ENCODE data around the gene GLIS2. TPM values are rescaled to one million over a fixed set of nuclear protein-coding genes. Genes with fewer than 3 reads are reported as not detected.

The GLIS2 gene
- total and polyA plus RNA-seq, 3 donors from 2014 or later = 4.8 to 15.0 (median 6.7) TPM

GRCh38 chr16:4349332-4349731 lies 33.5 kb downstream of the GLIS2 start:
- H3K9me3 ChIP-seq = no peaks in the 10 kb centered on the region
- intact Hi-C loops (cut with DNase I; ENCODE audit: low total_unique reads) = no loop called here
- no peak overlapping the region for H3K4me3 ChIP-seq
- TF ChIP-seq POLR2A (IDR thresholded peaks at IDR 0.05) (no peak), CTCF (IDR thresholded peaks at IDR 0.05) (no peak)
- H3K27ac ChIP-seq = no peak overlapping the region
- DNase-seq = no peak
- no peaks in the 10 kb centered on the region for H3K36me3 ChIP-seq (ENCODE audit: low read depth, missing control alignments)
- H3K4me1 ChIP-seq = peaks cover 38% of the 10 kb centered on the region
- WGBS, 2 donors = 94% methylated on average over 5 of the region's 5 CpGs
- H3K27me3 ChIP-seq = no peaks in the 10 kb centered on the region

- intact Hi-C loops (cut with DNase I; ENCODE audit: low total_unique reads) = no loop called here
- Histone ChIP-seq H3K4me3 (peak overlapping the region; percentile 75 to 91), H3K36me3 (ENCODE audit: low read depth, missing control alignments) (no peaks in the 10 kb centered on the region), H3K9me3 (no peaks in the 10 kb centered on the region), H3K4me1 (peaks cover 32% of the 10 kb centered on the region), H3K27ac (peak overlapping the region; percentile 68 to 88), H3K27me3 (no peaks in the 10 kb centered on the region)
- no peak for TF ChIP-seq POLR2A (IDR thresholded peaks at IDR 0.05)
- TF ChIP-seq CTCF (IDR thresholded peaks at IDR 0.05) = no peak
- WGBS, 2 donors = 22 to 27% methylated on average over 22 to 24 of the region's 24 CpGs
- no peak for DNase-seq
These were observed 34.5 kb downstream of the GLIS2 start for GRCh38 chr16:4350365-4350786.

- Histone ChIP-seq H3K27ac (peak within 1 kb of the TSS; percentile 68 to 88), H3K4me3 (peak within 1 kb of the TSS; percentile 75 to 91), H3K4me1 (peaks cover 27% of the 10 kb centered on the region), H3K36me3 (ENCODE audit: low read depth, missing control alignments) (no peaks in the 10 kb centered on the region), H3K27me3 (no peaks in the 10 kb centered on the region), H3K9me3 (no peaks in the 10 kb centered on the region)
- WGBS, 2 donors = 0 to 1% methylated on average over 23 to 80 of the region's 81 CpGs
- intact Hi-C loops (cut with DNase I; ENCODE audit: low total_unique reads) = no loop called here
- DNase-seq = peak; percentile 97
- no peak for TF ChIP-seq POLR2A (IDR thresholded peaks at IDR 0.05)
- no peak for TF ChIP-seq CTCF (IDR thresholded peaks at IDR 0.05)
These were observed 35.2 kb downstream of the GLIS2 start, which contains the start of gene PAM16 for GRCh38 chr16:4350787-4351659. Gene PAM16, minus strand, starts transcription at chr16:4351321. Its CDS starts 87 bp downstream, at chr16:4351234.

- H3K27me3 ChIP-seq = no peaks in the 10 kb centered on the region
- H3K4me1 ChIP-seq = peaks cover 20% of the 10 kb centered on the region
- TF ChIP-seq CTCF (IDR thresholded peaks at IDR 0.05) (no peak), POLR2A (IDR thresholded peaks at IDR 0.05) (no peak)
- DNase-seq = no peak
- 64 to 69% methylated on average over 7 of the region's 7 CpGs for WGBS, 2 donors
- intact Hi-C loops (cut with DNase I; ENCODE audit: low total_unique reads) = no loop called here
- H3K27ac ChIP-seq = no peak overlapping the region
- H3K9me3 ChIP-seq = no peaks in the 10 kb centered on the region
- H3K4me3 ChIP-seq = no peak overlapping the region
- no peaks in the 10 kb centered on the region for H3K36me3 ChIP-seq (ENCODE audit: low read depth, missing control alignments)
These were observed 36.0 kb downstream of the GLIS2 start for GRCh38 chr16:4351880-4352279.

Measured in testis (tissue), 3 donors.